Testis (tissue), 2 donors: ENCODE results near the gene ZNF576.

ENCODE experiments used
- POLR2A ChIP-seq: fragments of 450-650 bp; IDR thresholded peaks from one replicate; pipeline ENCODE4 v1.6.1; 2017; ENCODE audit warnings: antibody characterized with exemption, mild to moderate bottlenecking, moderate library complexity
- TF ChIP-seq, protein P1 (sequence below), 3 experiments: fragments of 450-650 bp in 2 of 3; fragments of 200-600 bp in 1 of 3; sonication (generic) in 1 of 3; IDR thresholded peaks; one replicate each; pipeline ENCODE4 v1.5.1; 2016 to 2019; ENCODE audit warnings: antibody characterized with exemption in 3 of 3, mild to moderate bottlenecking in 2 of 3, moderate library complexity in 1 of 3

DNA sequence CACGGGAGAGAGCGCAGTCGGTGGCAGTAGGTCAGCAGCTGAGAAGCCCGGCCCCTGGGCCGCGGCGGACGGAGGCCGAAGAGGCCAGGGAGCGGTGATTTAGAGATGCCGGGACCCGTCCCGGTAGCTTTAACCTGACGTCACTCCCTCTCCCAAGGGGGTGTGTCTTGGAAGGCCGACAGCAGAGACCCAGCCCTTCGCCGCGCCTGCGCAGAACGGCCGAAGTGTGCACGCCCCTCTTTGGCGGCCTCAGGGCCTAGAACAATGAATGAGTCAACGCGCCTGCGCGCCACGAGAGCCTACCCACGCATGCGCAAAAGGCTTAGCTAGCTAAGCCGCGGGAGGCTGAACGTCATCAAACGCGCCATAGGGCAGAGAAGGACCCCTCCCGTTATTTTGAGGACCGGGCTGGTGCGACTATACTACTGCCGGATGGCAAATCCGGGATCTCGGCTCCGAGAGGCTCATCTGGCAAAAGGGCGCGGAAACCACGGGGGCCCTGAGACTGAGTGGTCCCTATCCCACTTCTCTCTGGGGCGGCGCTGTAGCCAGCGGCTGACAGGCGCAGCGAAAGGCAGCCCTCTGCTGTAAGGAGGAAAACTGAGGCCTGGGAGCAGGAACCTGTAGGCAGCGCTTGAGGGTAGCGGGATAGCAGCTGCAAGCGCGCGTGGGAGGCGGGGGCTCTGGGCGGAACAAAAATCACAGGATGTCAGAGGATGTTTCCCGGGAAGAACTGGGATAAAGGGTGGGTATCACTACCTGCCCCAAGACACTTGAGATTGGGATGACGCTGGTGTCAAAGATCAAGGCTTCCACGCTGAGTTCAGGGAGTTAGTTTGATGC, at the start of gene ZNF576, which contains the start of gene IRGQ:
- TF ChIP-seq, protein P1, sequence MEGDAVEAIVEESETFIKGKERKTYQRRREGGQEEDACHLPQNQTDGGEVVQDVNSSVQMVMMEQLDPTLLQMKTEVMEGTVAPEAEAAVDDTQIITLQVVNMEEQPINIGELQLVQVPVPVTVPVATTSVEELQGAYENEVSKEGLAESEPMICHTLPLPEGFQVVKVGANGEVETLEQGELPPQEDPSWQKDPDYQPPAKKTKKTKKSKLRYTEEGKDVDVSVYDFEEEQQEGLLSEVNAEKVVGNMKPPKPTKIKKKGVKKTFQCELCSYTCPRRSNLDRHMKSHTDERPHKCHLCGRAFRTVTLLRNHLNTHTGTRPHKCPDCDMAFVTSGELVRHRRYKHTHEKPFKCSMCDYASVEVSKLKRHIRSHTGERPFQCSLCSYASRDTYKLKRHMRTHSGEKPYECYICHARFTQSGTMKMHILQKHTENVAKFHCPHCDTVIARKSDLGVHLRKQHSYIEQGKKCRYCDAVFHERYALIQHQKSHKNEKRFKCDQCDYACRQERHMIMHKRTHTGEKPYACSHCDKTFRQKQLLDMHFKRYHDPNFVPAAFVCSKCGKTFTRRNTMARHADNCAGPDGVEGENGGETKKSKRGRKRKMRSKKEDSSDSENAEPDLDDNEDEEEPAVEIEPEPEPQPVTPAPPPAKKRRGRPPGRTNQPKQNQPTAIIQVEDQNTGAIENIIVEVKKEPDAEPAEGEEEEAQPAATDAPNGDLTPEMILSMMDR (IDR thresholded peaks at IDR 0.05): peak in 1 of 3 experiments; percentile 18
- TF ChIP-seq POLR2A: peak; percentile 30
